ENCODE results near the gene PPFIA2. TPM values are rescaled to one million over a fixed set of nuclear protein-coding genes. Genes with fewer than 3 reads are reported as not detected.

PPFIA2 gene
- total RNA-seq, 2 donors from 2014 or later = not detected

DNA sequence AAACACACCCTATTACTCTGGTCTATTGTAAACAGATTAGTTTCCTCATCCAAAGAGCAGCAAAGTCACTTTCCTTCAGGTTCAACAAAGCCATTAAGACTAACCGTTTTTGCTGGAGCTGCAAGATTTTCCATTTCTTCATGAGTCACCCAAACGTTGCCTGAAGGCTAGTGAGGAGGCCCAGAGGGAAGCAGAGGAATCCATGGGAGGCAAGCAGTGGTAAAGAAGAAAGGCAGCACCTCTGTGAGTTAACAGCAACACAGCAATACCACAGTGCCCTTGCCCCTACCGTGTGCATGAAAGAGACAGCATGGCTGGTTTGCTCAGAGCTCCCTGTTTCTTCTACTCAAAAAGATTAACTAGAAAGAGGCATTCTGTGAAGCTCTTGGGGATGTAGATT lies 475.0 kb downstream of the PPFIA2 start:
- Mint-ChIP-seq H3K4me1 (ENCODE audit: low read depth) (no peaks in the 10 kb centered on the region), H3K4me3 (no peak overlapping the region), H3K27me3 (ENCODE audit: low read depth) (no peaks in the 10 kb centered on the region), H3K9me3 (peaks cover 0 to 1% of the 10 kb centered on the region in 2 donors), H3K27ac (no peak overlapping the region), H3K36me3 (ENCODE audit: insufficient read depth in 2 of 2) (no peaks in the 10 kb centered on the region)
- DNase-seq = no peak
- ATAC-seq (replicated peaks in 1 of 2) = no peak

DNA sequence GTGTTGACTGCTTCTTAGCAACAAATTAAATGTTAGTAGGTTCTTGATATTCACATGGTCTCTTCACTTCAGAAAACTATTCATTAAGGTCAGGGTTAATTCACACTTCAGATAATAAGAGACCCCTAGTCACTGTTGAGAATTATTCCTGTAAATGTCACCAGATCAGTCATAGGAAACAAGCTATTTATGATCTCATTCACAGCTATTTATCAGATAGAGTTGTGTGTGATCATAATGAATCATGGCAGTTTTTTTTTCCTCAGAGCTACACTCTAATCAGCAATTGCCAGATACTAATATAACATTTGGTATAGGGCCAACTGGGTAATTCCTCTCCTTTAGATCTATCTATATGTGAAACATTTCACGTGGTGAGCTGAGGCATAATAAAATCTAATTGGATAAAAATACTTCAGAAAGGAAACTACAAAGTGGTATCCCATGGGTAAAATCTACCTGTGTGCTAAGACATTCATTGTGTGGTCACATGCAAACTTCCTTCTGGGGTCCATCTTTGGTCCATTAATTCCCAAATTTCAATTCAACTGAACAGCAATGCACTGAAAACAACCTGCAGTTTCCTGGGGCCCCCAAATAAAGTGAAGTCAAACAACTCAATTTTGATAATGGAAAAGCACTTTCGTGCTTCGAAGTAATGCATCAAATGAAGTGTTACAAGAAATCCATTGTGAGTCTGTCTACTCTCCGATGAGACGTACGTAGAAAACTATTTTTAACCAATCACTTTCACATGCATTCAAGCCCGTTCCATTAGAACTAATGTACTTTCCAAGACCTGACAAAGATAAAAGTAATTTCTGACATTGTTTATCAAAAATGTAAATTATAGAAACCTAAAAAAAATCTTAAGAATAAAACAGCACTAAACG lies 484.3 kb downstream of the PPFIA2 start:
- Mint-ChIP-seq H3K27me3 (ENCODE audit: low read depth) (no peaks in the 10 kb centered on the region), H3K4me1 (ENCODE audit: low read depth) (no peaks in the 10 kb centered on the region), H3K4me3 (no peak overlapping the region), H3K27ac (no peak overlapping the region), H3K36me3 (ENCODE audit: insufficient read depth in 2 of 2) (no peaks in the 10 kb centered on the region), H3K9me3 (peaks cover 3 to 4% of the 10 kb centered on the region in 2 donors)
- ATAC-seq (replicated peaks in 1 of 2) (no peak), DNase-seq (no peak)

DNA sequence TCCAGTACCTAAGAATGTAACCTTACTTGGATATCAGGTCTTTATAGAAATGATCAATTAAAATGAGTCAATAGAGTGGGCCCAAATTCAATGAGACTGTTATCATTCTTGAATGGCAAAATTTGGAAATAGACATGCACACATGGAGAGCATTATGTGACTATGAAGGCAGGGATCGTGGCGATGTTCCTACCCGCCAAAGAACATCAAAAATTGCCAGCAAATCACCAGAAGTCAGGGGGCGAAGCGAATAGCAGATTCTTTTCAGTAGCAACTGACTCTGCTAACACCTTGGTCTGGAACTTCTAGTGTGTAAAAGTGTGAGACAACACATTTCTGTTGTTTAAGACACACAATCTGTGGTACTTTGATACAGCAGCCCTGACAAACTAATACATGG lies 488.8 kb downstream of the PPFIA2 start:
- Mint-ChIP-seq H3K4me3 (no peak overlapping the region), H3K9me3 (peaks cover 0 to 3% of the 10 kb centered on the region in 2 donors), H3K36me3 (ENCODE audit: insufficient read depth in 2 of 2) (no peaks in the 10 kb centered on the region), H3K27ac (no peak overlapping the region), H3K27me3 (ENCODE audit: low read depth) (no peaks in the 10 kb centered on the region), H3K4me1 (ENCODE audit: low read depth) (no peaks in the 10 kb centered on the region)
- ATAC-seq (replicated peaks in 1 of 2) (no peak), DNase-seq (no peak)

DNA sequence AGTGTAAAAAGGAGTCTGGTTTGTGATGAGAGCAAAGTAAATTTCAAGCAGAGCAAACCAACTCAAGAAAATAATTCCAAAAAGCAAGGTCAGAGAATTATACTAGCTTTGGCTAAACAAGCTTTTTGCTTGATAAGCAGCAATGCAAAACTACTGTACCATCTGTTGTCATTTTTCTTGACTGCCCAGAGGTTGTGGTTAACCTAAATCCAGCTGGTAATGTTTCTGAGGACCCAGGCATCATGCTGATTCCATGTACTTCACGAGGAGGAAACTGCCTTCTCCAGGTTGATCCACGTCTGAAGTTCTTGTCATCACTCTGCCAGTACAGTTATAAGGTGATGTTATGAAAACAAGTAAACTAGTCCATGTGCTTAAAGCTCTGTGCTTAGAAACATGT lies 496.1 kb downstream of the PPFIA2 start:
- Mint-ChIP-seq H3K36me3 (ENCODE audit: insufficient read depth in 2 of 2) (no peaks in the 10 kb centered on the region), H3K9me3 (peaks cover 0 to 3% of the 10 kb centered on the region in 2 donors), H3K4me1 (ENCODE audit: low read depth) (no peaks in the 10 kb centered on the region), H3K4me3 (no peak overlapping the region), H3K27ac (no peak overlapping the region), H3K27me3 (ENCODE audit: low read depth) (no peaks in the 10 kb centered on the region)
- ATAC-seq (replicated peaks in 1 of 2) = no peak
- no peak for DNase-seq

DNA sequence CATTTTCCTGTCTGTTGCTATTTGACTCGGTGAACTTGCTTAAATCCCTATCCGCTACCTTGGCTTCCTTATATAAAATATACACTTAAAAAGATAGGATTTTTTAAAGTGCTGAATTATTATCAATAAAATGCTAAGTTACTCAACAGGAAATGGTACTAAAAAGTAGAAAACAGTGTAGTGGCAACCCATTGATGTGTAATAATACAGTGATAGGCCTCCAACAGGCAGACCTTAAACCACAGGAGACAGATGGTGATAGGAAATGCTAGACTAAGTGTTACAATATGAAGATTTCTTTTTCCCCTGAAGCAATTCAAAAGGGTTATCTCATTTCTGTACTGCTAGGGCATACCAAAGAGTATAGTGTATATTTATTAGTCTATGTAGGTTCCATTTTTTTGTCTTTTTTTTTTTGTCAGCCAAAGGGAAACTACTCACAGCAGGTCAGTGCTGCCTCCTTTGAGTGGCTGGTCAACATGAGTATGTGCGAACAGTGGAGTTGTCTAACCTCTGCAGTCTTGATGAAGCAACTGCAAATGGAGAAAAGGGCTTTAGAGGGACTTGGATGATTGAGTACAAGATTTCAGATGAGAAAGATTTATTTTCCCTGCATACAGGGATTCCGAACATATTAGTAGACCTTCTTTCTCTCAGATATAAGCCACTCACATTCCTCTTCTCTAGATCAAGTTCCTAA lies 497.5 kb downstream of the PPFIA2 start:
- no peaks in the 10 kb centered on the region for H3K36me3 Mint-ChIP-seq (ENCODE audit: insufficient read depth in 2 of 2)
- DNase-seq (no peak), ATAC-seq (replicated peaks in 1 of 2) (no peak)
- H3K9me3 Mint-ChIP-seq = peaks cover 0 to 3% of the 10 kb centered on the region in 2 donors
- no peak overlapping the region for H3K4me3 Mint-ChIP-seq
- no peaks in the 10 kb centered on the region for H3K4me1 Mint-ChIP-seq (ENCODE audit: low read depth)
- H3K27ac Mint-ChIP-seq = no peak overlapping the region
- no peaks in the 10 kb centered on the region for H3K27me3 Mint-ChIP-seq (ENCODE audit: low read depth)

GRCh38 chr12:81259360-81259759 lies 499.8 kb downstream of the PPFIA2 start:
- Mint-ChIP-seq H3K36me3 (ENCODE audit: insufficient read depth in 2 of 2) (no peaks in the 10 kb centered on the region), H3K27me3 (ENCODE audit: low read depth) (no peaks in the 10 kb centered on the region), H3K27ac (no peak overlapping the region), H3K9me3 (peaks cover 3 to 5% of the 10 kb centered on the region in 2 donors), H3K4me3 (no peak overlapping the region), H3K4me1 (ENCODE audit: low read depth) (no peaks in the 10 kb centered on the region)
- ATAC-seq (replicated peaks in 1 of 2) (no peak), DNase-seq (no peak)

DNA sequence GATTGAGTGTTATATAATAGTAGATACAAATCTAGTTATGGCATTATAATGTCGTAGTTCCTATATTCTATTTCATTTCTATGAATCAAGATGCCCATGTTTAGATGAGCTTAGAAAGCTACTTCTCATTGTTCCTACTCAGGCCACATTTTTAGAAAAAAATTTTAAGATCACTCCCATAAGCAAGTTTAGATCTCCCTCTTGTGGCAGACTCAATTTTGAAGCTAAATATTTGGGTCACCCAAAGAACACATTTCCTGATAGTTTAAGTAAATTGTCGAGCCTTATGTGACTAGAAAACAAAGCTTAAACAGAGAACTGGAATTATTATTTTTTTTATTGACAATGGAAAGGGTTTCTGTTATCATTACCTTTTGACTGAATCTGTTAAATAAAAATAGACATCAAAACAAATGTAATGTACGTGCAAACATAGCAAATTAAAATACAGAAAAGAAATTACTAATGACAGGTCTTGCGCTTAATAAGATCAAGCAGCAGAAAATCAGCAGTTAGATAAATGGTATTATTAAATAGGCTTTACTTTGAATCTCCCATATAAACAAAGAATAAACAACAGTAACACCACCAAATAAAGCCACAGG lies 501.1 kb downstream of the PPFIA2 start:
- no peak overlapping the region for H3K4me3 Mint-ChIP-seq
- no peak for DNase-seq
- peaks cover 0 to 5% of the 10 kb centered on the region in 2 donors for H3K9me3 Mint-ChIP-seq
- ATAC-seq (replicated peaks in 1 of 2) = no peak
- H3K27me3 Mint-ChIP-seq (ENCODE audit: low read depth) = no peaks in the 10 kb centered on the region
- H3K27ac Mint-ChIP-seq = no peak overlapping the region
- H3K36me3 Mint-ChIP-seq (ENCODE audit: insufficient read depth in 2 of 2) = no peaks in the 10 kb centered on the region
- H3K4me1 Mint-ChIP-seq (ENCODE audit: low read depth) = no peaks in the 10 kb centered on the region

DNA sequence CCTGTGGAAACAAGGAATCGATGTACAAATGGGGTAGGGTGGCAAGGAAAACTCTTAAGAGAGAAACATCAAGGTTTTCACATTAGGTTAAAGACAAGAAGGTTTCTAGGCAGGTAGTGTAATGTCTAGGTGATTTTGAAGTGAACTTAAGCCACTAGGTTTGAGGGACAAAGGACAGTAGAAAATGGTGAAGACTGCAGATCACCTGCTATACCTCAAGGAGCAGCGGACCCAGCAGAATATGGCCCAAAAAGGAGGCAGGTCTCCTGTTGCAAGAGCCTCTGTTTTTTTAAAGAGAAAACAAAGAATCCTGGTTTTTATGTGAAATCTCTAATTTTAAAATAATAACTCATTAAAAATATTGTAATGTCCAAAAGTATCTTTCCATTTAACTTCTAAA lies 503.2 kb downstream of the PPFIA2 start:
- no peak for DNase-seq
- no peak overlapping the region for H3K4me3 Mint-ChIP-seq
- ATAC-seq (replicated peaks in 1 of 2) = no peak
- H3K27me3 Mint-ChIP-seq (ENCODE audit: low read depth) = no peaks in the 10 kb centered on the region
- H3K4me1 Mint-ChIP-seq (ENCODE audit: low read depth) = no peaks in the 10 kb centered on the region
- H3K27ac Mint-ChIP-seq = no peak overlapping the region
- no peaks in the 10 kb centered on the region for H3K36me3 Mint-ChIP-seq (ENCODE audit: insufficient read depth in 2 of 2)
- H3K9me3 Mint-ChIP-seq = peaks cover 0 to 5% of the 10 kb centered on the region in 2 donors

GRCh38 chr12:81255456-81255855 lies 503.7 kb downstream of the PPFIA2 start:
- H3K27ac Mint-ChIP-seq = no peak overlapping the region
- no peaks in the 10 kb centered on the region for H3K4me1 Mint-ChIP-seq (ENCODE audit: low read depth)
- H3K36me3 Mint-ChIP-seq (ENCODE audit: insufficient read depth in 2 of 2) = no peaks in the 10 kb centered on the region
- DNase-seq (no peak), ATAC-seq (replicated peaks in 1 of 2) (no peak)
- H3K4me3 Mint-ChIP-seq = no peak overlapping the region
- H3K27me3 Mint-ChIP-seq (ENCODE audit: low read depth) = no peaks in the 10 kb centered on the region
- peaks cover 1 to 5% of the 10 kb centered on the region in 2 donors for H3K9me3 Mint-ChIP-seq

- Mint-ChIP-seq H3K4me3 (no peak overlapping the region), H3K9me3 (peaks cover 3 to 6% of the 10 kb centered on the region in 2 donors), H3K27me3 (ENCODE audit: low read depth) (no peaks in the 10 kb centered on the region), H3K27ac (no peak overlapping the region), H3K36me3 (ENCODE audit: insufficient read depth in 2 of 2) (no peaks in the 10 kb centered on the region), H3K4me1 (ENCODE audit: low read depth) (no peaks in the 10 kb centered on the region)
- no peak for DNase-seq
- no peak for ATAC-seq (replicated peaks in 1 of 2)
Measured at GRCh38 chr12:81253360-81253759, 505.8 kb downstream of the PPFIA2 start.

DNA sequence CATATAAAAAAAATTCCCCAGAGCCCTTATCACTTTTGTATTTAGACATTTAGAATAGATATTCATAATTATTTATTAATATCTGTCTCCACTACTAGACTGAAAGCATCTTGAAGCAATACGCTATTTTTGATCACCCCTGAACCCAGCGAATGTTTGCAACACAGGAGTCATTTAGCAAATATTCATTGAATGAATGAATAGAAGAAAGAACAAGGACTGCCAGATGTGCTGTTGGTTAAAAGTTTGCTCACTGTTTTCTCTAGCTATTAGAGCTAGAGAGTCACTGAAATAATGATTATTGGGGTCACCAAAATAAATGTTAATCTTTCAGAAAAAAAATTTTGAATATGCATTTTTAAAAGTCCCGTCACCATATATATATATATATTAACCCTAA lies 506.9 kb downstream of the PPFIA2 start:
- H3K9me3 Mint-ChIP-seq = peaks cover 3 to 7% of the 10 kb centered on the region in 2 donors
- no peaks in the 10 kb centered on the region for H3K36me3 Mint-ChIP-seq (ENCODE audit: insufficient read depth in 2 of 2)
- H3K4me3 Mint-ChIP-seq = no peak overlapping the region
- no peaks in the 10 kb centered on the region for H3K27me3 Mint-ChIP-seq (ENCODE audit: low read depth)
- no peaks in the 10 kb centered on the region for H3K4me1 Mint-ChIP-seq (ENCODE audit: low read depth)
- DNase-seq (no peak), ATAC-seq (replicated peaks in 1 of 2) (no peak)
- no peak overlapping the region for H3K27ac Mint-ChIP-seq

DNA sequence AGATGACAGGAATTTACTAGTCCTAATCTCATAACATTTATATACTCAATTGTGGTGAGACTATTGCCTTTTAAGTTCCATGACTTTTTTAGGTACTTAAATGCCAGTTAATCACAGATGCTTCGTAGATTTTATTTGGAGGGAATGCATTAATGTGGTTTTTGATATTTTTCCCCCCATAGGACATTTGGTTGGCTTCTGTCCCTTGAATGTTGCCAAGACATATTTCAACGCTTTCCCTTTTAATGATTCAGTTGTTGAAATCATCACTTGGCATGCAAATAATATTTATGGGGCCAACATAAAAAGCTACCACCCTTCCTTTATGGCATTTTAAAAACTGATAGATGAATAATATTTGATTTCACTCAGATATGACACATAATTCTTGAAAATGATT lies 509.2 kb downstream of the PPFIA2 start:
- no peak for DNase-seq
- no peak for ATAC-seq (replicated peaks in 1 of 2)
- Mint-ChIP-seq H3K27me3 (ENCODE audit: low read depth) (no peaks in the 10 kb centered on the region), H3K4me1 (ENCODE audit: low read depth) (no peaks in the 10 kb centered on the region), H3K27ac (no peak overlapping the region), H3K9me3 (peaks cover 3% of the 10 kb centered on the region in 2 donors), H3K36me3 (ENCODE audit: insufficient read depth in 2 of 2) (no peaks in the 10 kb centered on the region), H3K4me3 (no peak overlapping the region)

DNA sequence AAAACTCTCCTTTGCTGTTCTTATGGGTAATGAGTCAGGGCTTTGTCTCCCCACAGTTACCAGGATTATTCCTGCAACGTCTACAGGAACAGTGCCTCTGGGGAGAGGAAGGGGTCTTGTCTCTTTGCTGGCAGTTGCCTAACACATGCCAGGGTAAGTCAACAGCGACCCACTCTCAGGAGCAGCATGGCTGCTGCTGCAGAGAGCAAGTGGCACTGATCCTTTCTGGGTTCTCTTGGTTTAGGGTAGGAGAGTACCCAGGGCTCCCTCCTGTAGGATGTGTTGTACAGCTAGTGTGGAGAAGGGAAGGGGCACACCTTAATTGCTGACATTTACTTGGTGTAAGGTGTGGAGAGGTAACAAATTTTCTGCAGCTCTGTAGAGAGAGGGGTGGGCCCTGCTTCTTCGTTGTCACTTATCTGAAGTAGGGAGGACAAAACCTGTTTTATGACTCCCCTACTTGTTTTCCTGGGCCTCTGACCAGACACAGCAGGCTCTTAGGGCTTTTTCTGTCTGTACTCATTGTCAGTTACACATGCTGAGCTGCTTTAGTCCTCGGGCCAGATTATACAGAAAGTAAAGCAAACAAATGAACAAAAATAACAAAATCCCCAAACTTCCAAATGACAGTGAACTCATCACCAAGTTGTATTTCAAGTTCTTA lies 513.1 kb downstream of the PPFIA2 start:
- Mint-ChIP-seq H3K4me1 (ENCODE audit: low read depth) (no peaks in the 10 kb centered on the region), H3K36me3 (ENCODE audit: insufficient read depth in 2 of 2) (peaks cover 0 to 1% of the 10 kb centered on the region in 2 donors), H3K4me3 (no peak overlapping the region), H3K9me3 (peaks cover 3 to 10% of the 10 kb centered on the region in 2 donors), H3K27ac (no peak overlapping the region), H3K27me3 (ENCODE audit: low read depth) (no peaks in the 10 kb centered on the region)
- ATAC-seq (replicated peaks in 1 of 2) (no peak), DNase-seq (no peak)
